ENCODE data around the gene PRR18. TPM values are rescaled to one million over a fixed set of nuclear protein-coding genes. Genes with fewer than 3 reads are reported as not detected.

Gene PRR18
- total RNA-seq (0.19 TPM), polyA plus RNA-seq (ENCODE audit: insufficient read depth, low read depth, low replicate concordance) (not detected)
- long read RNA-seq, donor 1 = 0 reads
- long read RNA-seq, donor 2 = 0 reads
- long read RNA-seq, donor 3, partial matches to known transcripts = 0 of 1 reads
- long read RNA-seq, donor 3, other reads (novel, unspliced or antisense) = 0 of 1 reads
- long read RNA-seq, donor 4 = 0 reads
- long read RNA-seq, donor 5, partial matches to known transcripts = 0 of 1 reads
- long read RNA-seq, donor 5, other reads (novel, unspliced or antisense) = 0 of 1 reads
- long read RNA-seq, donor 6 = 0 reads
- long read RNA-seq, donor 7 = 0 reads
- long read RNA-seq, donor 8, partial matches to known transcripts = 0 of 2 reads
- long read RNA-seq, donor 8, other reads (novel, unspliced or antisense) = 0 of 2 reads
- long read RNA-seq, donor 9 = 0 reads
- long read RNA-seq, donor 10 = 0 reads

DNA sequence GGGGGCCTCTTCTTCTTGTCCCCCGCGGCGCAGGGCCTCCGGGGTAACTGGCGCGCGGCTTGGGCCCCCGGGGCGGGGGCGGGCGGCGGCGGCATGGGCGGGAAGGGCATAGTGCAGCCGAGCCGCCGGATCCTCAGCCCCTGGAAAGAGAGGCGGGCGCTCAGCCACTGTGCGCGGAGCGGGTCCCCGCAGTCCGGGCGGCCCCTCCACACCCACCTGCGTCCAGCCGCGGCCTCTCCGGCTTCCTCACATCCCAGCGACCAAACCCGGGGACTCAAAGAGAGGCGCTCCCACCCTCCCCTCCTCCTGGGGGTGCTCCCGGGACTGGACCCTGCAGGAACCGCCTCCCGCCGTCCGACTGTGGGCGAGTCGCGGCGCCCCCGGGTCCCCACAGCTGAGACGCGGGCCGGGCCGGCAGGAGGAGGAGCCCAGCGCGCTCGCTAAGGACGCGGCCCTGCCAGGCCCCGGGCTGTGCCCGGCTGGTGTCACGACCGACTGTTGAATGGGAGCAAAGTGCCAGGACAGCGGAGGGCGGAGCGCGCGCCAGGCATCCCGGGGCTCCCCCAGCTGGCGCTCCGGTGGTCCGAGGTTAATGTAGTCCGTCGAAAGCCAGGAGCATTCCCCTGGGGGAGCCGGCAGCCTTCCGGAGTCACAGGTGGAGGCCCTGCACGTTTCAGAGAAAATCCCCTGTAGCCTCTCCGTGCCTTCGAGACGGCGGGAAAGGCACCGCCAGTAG, at the start of gene PRR18:
PRR18 (minus strand) TSS at position 360 of the 736 bp plus-strand sequence; CDS start at position 110, 250 bp downstream.
- peaks cover 18% of the 10 kb centered on the region for H3K27me3 ChIP-seq (ENCODE audit: control insufficient read depth, insufficient read depth, low read length)
- no peaks in the 10 kb centered on the region for H3K36me3 ChIP-seq (ENCODE audit: control insufficient read depth in 2 of 3, insufficient read depth in 3 of 3, low read length in 3 of 3)
- DNase-seq = peak in 3 of 5 donors; percentile 36 to 60 (median 48)
- no peaks in the 10 kb centered on the region for H3K9me3 ChIP-seq (ENCODE audit: control insufficient read depth in 2 of 3, insufficient read depth in 1 of 3, low read length in 3 of 3)
- H3K27ac ChIP-seq (ENCODE audit: low read depth in 2 of 2, low read length in 2 of 2) = no peak within 1 kb of the TSS
- peaks cover 0 to 6% (median 0%) of the 10 kb centered on the region in 3 donors for H3K4me1 ChIP-seq (ENCODE audit: control insufficient read depth in 2 of 3, insufficient read depth in 2 of 3, low read depth in 1 of 3, low read length in 3 of 3)
- TF ChIP-seq CTCF (IDR thresholded peaks at IDR 0.05; ENCODE audit: borderline replicate concordance, extremely low read depth, insufficient read depth) = no peak
- H3K4me3 ChIP-seq (ENCODE audit: low read length in 3 of 3) = peak within 1 kb of the TSS in 1 of 3 donors; percentile 21
- intact Hi-C loops (cut with DNase I) = no loop called here
- no peak within 1 kb of the TSS for H3K9ac ChIP-seq (ENCODE audit: low read length in 3 of 3)
- FAIRE-seq = no peak

- Histone ChIP-seq H3K27me3 (ENCODE audit: control insufficient read depth, insufficient read depth, low read length) (no peaks in the 10 kb centered on the region), H3K4me1 (ENCODE audit: control insufficient read depth in 2 of 3, insufficient read depth in 2 of 3, low read depth in 1 of 3, low read length in 3 of 3) (no peaks in the 10 kb centered on the region), H3K4me3 (ENCODE audit: low read length in 3 of 3) (no peak overlapping the region), H3K9me3 (ENCODE audit: control insufficient read depth in 2 of 3, insufficient read depth in 1 of 3, low read length in 3 of 3) (no peaks in the 10 kb centered on the region), H3K36me3 (ENCODE audit: control insufficient read depth in 2 of 3, insufficient read depth in 3 of 3, low read length in 3 of 3) (no peaks in the 10 kb centered on the region), H3K27ac (ENCODE audit: low read depth in 2 of 2, low read length in 2 of 2) (no peak overlapping the region), H3K9ac (ENCODE audit: low read length in 3 of 3) (no peak overlapping the region)
- TF ChIP-seq CTCF (IDR thresholded peaks at IDR 0.05; ENCODE audit: borderline replicate concordance, extremely low read depth, insufficient read depth) = no peak
- intact Hi-C loops (cut with DNase I) = no loop called here
- DNase-seq (no peak), FAIRE-seq (no peak)
Measured at GRCh38 chr6:166355552-166355951, 47.4 kb upstream of the PRR18 start.

DNA sequence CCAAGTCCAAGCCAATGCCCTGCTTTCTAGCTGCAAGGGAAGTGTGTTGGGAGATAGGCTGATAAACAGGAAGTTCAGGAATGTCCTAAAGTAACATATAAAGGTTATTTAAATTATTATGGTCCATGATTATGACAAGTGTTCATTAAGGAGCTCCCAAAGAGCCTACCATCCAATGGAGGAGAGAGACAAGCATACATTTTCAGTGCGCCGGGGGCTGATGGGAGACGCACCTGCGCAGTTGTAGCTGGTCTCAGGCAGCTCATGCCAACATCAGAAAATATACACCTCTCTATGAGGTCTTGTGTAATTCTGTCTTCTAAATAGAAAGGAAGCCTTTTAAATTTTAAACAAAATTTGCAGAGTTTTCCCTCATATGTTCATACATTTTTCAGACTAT, 46.8 kb upstream of the PRR18 start:
- no peaks in the 10 kb centered on the region for H3K27me3 ChIP-seq (ENCODE audit: control insufficient read depth, insufficient read depth, low read length)
- FAIRE-seq (no peak), DNase-seq (no peak)
- H3K27ac ChIP-seq (ENCODE audit: low read depth in 2 of 2, low read length in 2 of 2) = no peak overlapping the region
- TF ChIP-seq CTCF (IDR thresholded peaks at IDR 0.05; ENCODE audit: borderline replicate concordance, extremely low read depth, insufficient read depth) = no peak
- no peaks in the 10 kb centered on the region for H3K9me3 ChIP-seq (ENCODE audit: control insufficient read depth in 2 of 3, insufficient read depth in 1 of 3, low read length in 3 of 3)
- no peaks in the 10 kb centered on the region for H3K36me3 ChIP-seq (ENCODE audit: control insufficient read depth in 2 of 3, insufficient read depth in 3 of 3, low read length in 3 of 3)
- no peak overlapping the region for H3K4me3 ChIP-seq (ENCODE audit: low read length in 3 of 3)
- intact Hi-C loops (cut with DNase I) = no loop called here
- no peaks in the 10 kb centered on the region for H3K4me1 ChIP-seq (ENCODE audit: control insufficient read depth in 2 of 3, insufficient read depth in 2 of 3, low read depth in 1 of 3, low read length in 3 of 3)
- H3K9ac ChIP-seq (ENCODE audit: low read length in 3 of 3) = no peak overlapping the region

Measured in kidney (tissue), 22 donors.